ENCODE results near the gene ADRA1B. TPM values are rescaled to one million over a fixed set of nuclear protein-coding genes. Genes with fewer than 3 reads are reported as not detected.

Gene ADRA1B
- total RNA-seq: under 0.01 and 0.44 TPM in 2 replicates

GRCh38 chr5:159915904-159916840 lies at the start of gene ADRA1B:
ADRA1B (plus strand) TSS chr5:159916482; CDS start chr5:159916906, 424 bp downstream.

GRCh38 chr5:160008877-160009590 lies 92.8 kb downstream of the ADRA1B start, which contains the start of gene TTC1:
TTC1 (plus strand) TSS chr5:160009139; CDS start chr5:160010529, 1,390 bp downstream.

Small RNA genes lying within 50 kb of the gene (small RNA-seq; reads per million reads assigned to genes)
- not detected for gene RF00019 (ENCODE audit: low replicate concordance)

Other genes starting within 250 kb of the ADRA1B start
- gene TTC1, start 92.7 kb downstream of the ADRA1B start, total RNA-seq: 40.8 and 42.5 TPM in 2 replicates
- 32.6 and 33.4 TPM in 2 replicates for gene PWWP2A, start 203.0 kb downstream of the ADRA1B start, total RNA-seq